Measurements from ENCODE around the gene MAP4K5.

GRCh38 chr14:50452979-50453705 is 79.2 kb downstream of the MAP4K5 start:
- TF ChIP-seq CTCF (IDR thresholded peaks at IDR 0.05) (no peak), POLR2A (IDR thresholded peaks at IDR 0.05) (no peak), POLR2AphosphoS5 (IDR thresholded peaks at IDR 0.05; ENCODE audit: insufficient read depth in 1 of 2, low read depth in 1 of 2) (no peak)

All from vagina (tissue), 2 donors.